ENCODE data around the gene CLDN6. TPM values are rescaled to one million over a fixed set of nuclear protein-coding genes. Genes with fewer than 3 reads are reported as not detected.
A peak's percentile ranks its signal among the peaks of the same experiment; 100 is the strongest.

Gene CLDN6
- total RNA-seq, 1 experiment from 2014 or later: 0.21 TPM

DNA sequence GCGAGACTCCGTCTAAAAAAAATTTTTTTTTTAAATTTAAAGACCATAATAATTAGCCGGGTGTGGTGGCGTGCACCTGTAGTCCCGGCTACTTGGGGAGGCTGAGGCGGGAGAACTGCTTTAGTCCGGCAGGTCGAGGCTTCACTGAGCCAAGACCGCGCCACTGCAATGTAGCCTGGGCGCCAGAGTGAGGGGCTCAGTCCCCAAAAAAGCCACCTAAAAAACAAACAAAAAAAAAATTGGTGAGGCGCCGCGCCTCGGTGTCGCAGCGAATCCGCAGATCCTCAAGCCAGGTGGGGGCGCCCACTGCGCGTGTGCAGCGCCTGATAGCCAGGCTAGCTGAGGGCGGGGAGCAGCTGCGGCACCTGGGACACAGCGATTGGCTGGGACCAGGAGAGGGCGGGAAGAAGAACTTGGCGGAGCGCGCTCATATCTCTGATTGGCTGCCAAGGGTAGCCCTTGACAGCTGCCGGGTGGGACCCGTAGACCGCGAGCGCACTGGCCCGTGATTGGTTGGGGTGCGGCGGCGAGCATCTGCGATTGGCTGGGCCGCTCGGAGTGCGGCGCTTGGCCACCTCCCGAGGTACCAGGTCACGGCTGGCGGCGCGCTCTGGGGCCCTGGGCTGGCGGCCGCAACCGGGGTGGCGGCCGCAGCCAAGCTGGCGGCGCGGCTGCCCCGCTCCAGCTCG is 14.3 kb downstream of the CLDN6 start:
- Histone ChIP-seq H3K36me3 (ENCODE audit: insufficient read depth, low read length, poor library complexity, severe bottlenecking) (no peaks in the 10 kb centered on the region), H3K27ac (ENCODE audit: low read depth, low read length, poor library complexity, severe bottlenecking) (no peak overlapping the region), H3K27me3 (replicated peaks; ENCODE audit: insufficient read depth, low read depth, low read length, poor library complexity) (peaks cover 67% of the 10 kb centered on the region), H3K4me1 (ENCODE audit: insufficient read depth, low read length, poor library complexity, severe bottlenecking) (peaks cover 4% of the 10 kb centered on the region), H3K4me3 (ENCODE audit: low read depth, low read length, poor library complexity, severe bottlenecking) (no peak overlapping the region), H3K9me3 (ENCODE audit: low read depth, low read length, poor library complexity, severe bottlenecking) (no peaks in the 10 kb centered on the region)
- TF ChIP-seq, protein P1, sequence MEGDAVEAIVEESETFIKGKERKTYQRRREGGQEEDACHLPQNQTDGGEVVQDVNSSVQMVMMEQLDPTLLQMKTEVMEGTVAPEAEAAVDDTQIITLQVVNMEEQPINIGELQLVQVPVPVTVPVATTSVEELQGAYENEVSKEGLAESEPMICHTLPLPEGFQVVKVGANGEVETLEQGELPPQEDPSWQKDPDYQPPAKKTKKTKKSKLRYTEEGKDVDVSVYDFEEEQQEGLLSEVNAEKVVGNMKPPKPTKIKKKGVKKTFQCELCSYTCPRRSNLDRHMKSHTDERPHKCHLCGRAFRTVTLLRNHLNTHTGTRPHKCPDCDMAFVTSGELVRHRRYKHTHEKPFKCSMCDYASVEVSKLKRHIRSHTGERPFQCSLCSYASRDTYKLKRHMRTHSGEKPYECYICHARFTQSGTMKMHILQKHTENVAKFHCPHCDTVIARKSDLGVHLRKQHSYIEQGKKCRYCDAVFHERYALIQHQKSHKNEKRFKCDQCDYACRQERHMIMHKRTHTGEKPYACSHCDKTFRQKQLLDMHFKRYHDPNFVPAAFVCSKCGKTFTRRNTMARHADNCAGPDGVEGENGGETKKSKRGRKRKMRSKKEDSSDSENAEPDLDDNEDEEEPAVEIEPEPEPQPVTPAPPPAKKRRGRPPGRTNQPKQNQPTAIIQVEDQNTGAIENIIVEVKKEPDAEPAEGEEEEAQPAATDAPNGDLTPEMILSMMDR (conservative IDR thresholded peaks at IDR 0.05; ENCODE audit: low read depth, low read length): peak; percentile 72
- no peak for TF ChIP-seq EZH2 (IDR thresholded peaks at IDR 0.05; ENCODE audit: borderline replicate concordance, low read depth, low read length, poor library complexity, severe bottlenecking)
- no TSS peak for BruUV-seq (replicated peaks)
- peak; percentile 99 for DNase-seq (ENCODE audit: low spot score)
- CTCF ChIA-PET: interaction anchor here (0.7 to 1.6 kb wide), 4 partner anchors 17 to 28 kb away, joined by 3 to 15 read pairs (median 4); partner anchors contain the start of genes HCFC1R1, THOC6 and TNFRSF12A
- POLR2A ChIA-PET (ENCODE audit: low non-redundant PET): interaction anchor here (0.8 kb wide), 1 partner anchor 131 kb away, joined by 4 read pairs; the partner anchor contains the start of gene ZNF213
- intact Hi-C loops (cut with micrococcal nuclease; ENCODE audit: unreplicated experiment): loop anchor here (1.0 kb wide), 2 partner anchors 25 to 34 kb away; partner anchors contain the start of gene PAQR4

DNA sequence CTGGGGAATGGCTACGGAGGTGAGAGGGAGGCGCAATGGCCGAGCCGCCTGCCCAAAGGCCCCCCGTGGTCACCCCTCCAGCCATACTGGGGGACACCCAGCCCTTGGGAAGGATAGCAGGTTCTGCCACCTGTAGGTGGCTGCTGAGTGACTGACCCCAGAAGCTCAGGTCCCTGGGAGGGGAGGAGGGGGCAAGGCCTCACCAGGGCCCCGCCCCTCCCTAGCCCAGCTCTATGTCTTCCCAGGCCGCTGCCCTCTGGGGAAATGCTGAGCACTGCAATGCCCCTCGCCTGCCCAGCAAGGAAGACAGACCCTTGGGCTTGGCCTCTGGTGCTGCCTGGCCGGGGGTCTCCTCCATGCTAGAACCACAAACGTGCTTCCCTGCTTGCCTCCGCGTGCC is 16.7 kb downstream of the CLDN6 start:
- TF ChIP-seq EZH2 (IDR thresholded peaks at IDR 0.05; ENCODE audit: borderline replicate concordance, low read depth, low read length, poor library complexity, severe bottlenecking): no peak
- TF ChIP-seq, protein P1 (conservative IDR thresholded peaks at IDR 0.05; ENCODE audit: low read depth, low read length): no peak
- Histone ChIP-seq H3K4me1 (ENCODE audit: insufficient read depth, low read length, poor library complexity, severe bottlenecking) (no peaks in the 10 kb centered on the region), H3K27ac (ENCODE audit: low read depth, low read length, poor library complexity, severe bottlenecking) (no peak overlapping the region), H3K9me3 (ENCODE audit: low read depth, low read length, poor library complexity, severe bottlenecking) (no peaks in the 10 kb centered on the region), H3K4me3 (ENCODE audit: low read depth, low read length, poor library complexity, severe bottlenecking) (no peak overlapping the region), H3K27me3 (replicated peaks; ENCODE audit: insufficient read depth, low read depth, low read length, poor library complexity) (peaks cover 67% of the 10 kb centered on the region), H3K36me3 (ENCODE audit: insufficient read depth, low read length, poor library complexity, severe bottlenecking) (no peaks in the 10 kb centered on the region)
- CTCF ChIA-PET: no interaction called here
- POLR2A ChIA-PET (ENCODE audit: low non-redundant PET): no interaction called here
- intact Hi-C loops (cut with micrococcal nuclease; ENCODE audit: unreplicated experiment): no loop called here
- BruUV-seq (replicated peaks): no TSS peak
- DNase-seq (ENCODE audit: low spot score): no peak

DNA sequence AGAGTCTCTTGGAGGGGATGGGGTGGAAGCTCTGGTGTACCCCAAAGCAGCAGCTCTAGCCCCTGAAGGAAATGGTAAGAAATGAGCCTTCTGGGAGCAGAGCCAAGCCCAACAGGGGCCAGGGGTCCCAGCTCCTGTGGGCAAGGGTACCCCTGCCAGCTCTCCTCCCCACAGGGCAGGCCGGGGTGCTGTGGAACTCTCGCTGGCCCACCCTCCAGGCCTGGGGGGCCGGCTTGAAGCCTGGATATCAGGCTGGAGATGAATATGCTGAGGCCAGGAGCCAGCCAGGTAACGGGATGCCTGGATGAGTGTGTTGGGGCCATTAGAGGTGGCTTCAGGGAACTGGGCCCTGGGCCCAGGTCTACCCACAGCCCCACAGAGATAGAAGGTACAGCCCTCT is 17.4 kb downstream of the CLDN6 start:
- Histone ChIP-seq H3K27ac (ENCODE audit: low read depth, low read length, poor library complexity, severe bottlenecking) (no peak overlapping the region), H3K9me3 (ENCODE audit: low read depth, low read length, poor library complexity, severe bottlenecking) (no peaks in the 10 kb centered on the region), H3K27me3 (replicated peaks; ENCODE audit: insufficient read depth, low read depth, low read length, poor library complexity) (peaks cover 63% of the 10 kb centered on the region), H3K36me3 (ENCODE audit: insufficient read depth, low read length, poor library complexity, severe bottlenecking) (no peaks in the 10 kb centered on the region), H3K4me1 (ENCODE audit: insufficient read depth, low read length, poor library complexity, severe bottlenecking) (no peaks in the 10 kb centered on the region), H3K4me3 (ENCODE audit: low read depth, low read length, poor library complexity, severe bottlenecking) (no peak overlapping the region)
- BruUV-seq (replicated peaks): no TSS peak
- no peak for TF ChIP-seq EZH2 (IDR thresholded peaks at IDR 0.05; ENCODE audit: borderline replicate concordance, low read depth, low read length, poor library complexity, severe bottlenecking)
- TF ChIP-seq, protein P1 (conservative IDR thresholded peaks at IDR 0.05; ENCODE audit: low read depth, low read length): no peak
- intact Hi-C loops (cut with micrococcal nuclease; ENCODE audit: unreplicated experiment): no loop called here
- no peak for DNase-seq (ENCODE audit: low spot score)
- ChIA-PET POLR2A (ENCODE audit: low non-redundant PET) (no interaction called here), CTCF (no interaction called here)
